GM12865 (cell line): ENCODE measurements around the gene NDUFS8.
A peak's percentile ranks its signal among the peaks of the same experiment; 100 is the strongest.
"Not testable (repeated sequence)": the region's sequence is repeated elsewhere in the genome, so short reads cannot be mapped to it uniquely, and the experiment has no call there.

Experiments used
- DNase-seq: peaks from one replicate; pipeline ENCODE4 v3.0.0; 2010; ENCODE audit warnings: low read depth
- H3K4me3 ChIP-seq: 2 replicates; pipeline ENCODE4 v1.5.1; 2011; ENCODE audit warnings: mild to moderate bottlenecking, low read depth, low read length, control low read depth
- CTCF ChIP-seq: IDR thresholded peaks from 2 replicates; pipeline ENCODE4 v1.5.1; 2011; ENCODE audit warnings: low read length, control low read depth, low read depth, inconsistent platforms; ENCODE audit not compliant: insufficient read depth; ENCODE audit errors: missing control alignments

Gene NDUFS8

GRCh38 chr11:68030318-68031143 is at the start of gene NDUFS8:
Gene NDUFS8 (plus strand): TSS chr11:68030681. CDS start chr11:68032152, 1,471 bp downstream.
- DNase-seq: peak; percentile 99
- peak within 1 kb of the TSS; percentile 72 for H3K4me3 ChIP-seq
- TF ChIP-seq CTCF: no peak

- not testable (repeated sequence) for DNase-seq, H3K4me3 ChIP-seq
Measured at GRCh38 chr11:67981226-67981625, 49.3 kb upstream of the NDUFS8 start.

GRCh38 chr11:67982255-67982857 is 48.1 kb upstream of the NDUFS8 start:
- not testable (repeated sequence) for H3K4me3 ChIP-seq, DNase-seq

GRCh38 chr11:67983951-67984350 is 46.5 kb upstream of the NDUFS8 start:
- H3K4me3 ChIP-seq: no peak overlapping the region
- DNase-seq: no peak
- TF ChIP-seq CTCF: no peak

GRCh38 chr11:67985302-67985701 is 45.2 kb upstream of the NDUFS8 start:
- DNase-seq, H3K4me3 ChIP-seq: not testable (repeated sequence)

- DNase-seq: peak; percentile 50
- H3K4me3 ChIP-seq: not testable (repeated sequence)
Measured at GRCh38 chr11:67990546-67991346, 39.7 kb upstream of the NDUFS8 start.

- DNase-seq, H3K4me3 ChIP-seq: not testable (repeated sequence)
Measured at GRCh38 chr11:67991347-67992121, 38.9 kb upstream of the NDUFS8 start.

- peak; percentile 88 for DNase-seq
- H3K4me3 ChIP-seq: not testable (repeated sequence)
- peak; percentile 41 for TF ChIP-seq CTCF
Measured at GRCh38 chr11:67993821-67994220, 36.7 kb upstream of the NDUFS8 start.

GRCh38 chr11:67994387-67994786 is 36.1 kb upstream of the NDUFS8 start:
- H3K4me3 ChIP-seq: not testable (repeated sequence)
- DNase-seq: peak; percentile 0

- peak; percentile 0 for DNase-seq
Measured at GRCh38 chr11:67995129-67995528, 35.4 kb upstream of the NDUFS8 start.

GRCh38 chr11:67995579-67995978 is 34.9 kb upstream of the NDUFS8 start:
- H3K4me3 ChIP-seq, DNase-seq: not testable (repeated sequence)

More at GRCh38 chr11:67995129-67995528, 35.4 kb upstream of the NDUFS8 start:
- H3K4me3 ChIP-seq: not testable (repeated sequence)
